HG03354 (cell line): ENCODE results near the gene BPHL.
"Not testable (repeated sequence)": the region's sequence is repeated elsewhere in the genome, so short reads cannot be mapped to it uniquely, and the experiment has no call there.

ENCODE experiments used
- ATAC-seq: cut with Tn5 transposase; IDR thresholded peaks from one replicate; pipeline ENCODE4 v1.9.1; 2021; ENCODE audit warnings: mild to moderate bottlenecking; ENCODE audit not compliant: unreplicated experiment, poor library complexity, severe bottlenecking

The BPHL gene

GRCh38 chr6:3172789-3173188 is 54.3 kb downstream of the BPHL start:
- not testable (repeated sequence) for ATAC-seq

- not testable (repeated sequence) for ATAC-seq
Measured at GRCh38 chr6:3173636-3174089, 55.2 kb downstream of the BPHL start.

GRCh38 chr6:3175715-3176402 is 57.3 kb downstream of the BPHL start:
- ATAC-seq, result no peak

GRCh38 chr6:3176562-3177355 is 58.2 kb downstream of the BPHL start:
- ATAC-seq, result no peak

- not testable (repeated sequence) for ATAC-seq
Measured at GRCh38 chr6:3178666-3179065, 60.2 kb downstream of the BPHL start.

GRCh38 chr6:3179945-3180344 is 61.4 kb downstream of the BPHL start:
- ATAC-seq, result not testable (repeated sequence)

- no peak for ATAC-seq
Measured at GRCh38 chr6:3181105-3181504, 62.6 kb downstream of the BPHL start.

GRCh38 chr6:3183066-3183465 is 64.6 kb downstream of the BPHL start:
- no peak for ATAC-seq

GRCh38 chr6:3186974-3187382 is 68.5 kb downstream of the BPHL start:
- no peak for ATAC-seq

- no peak for ATAC-seq
Measured at GRCh38 chr6:3188262-3188661, 69.8 kb downstream of the BPHL start.

GRCh38 chr6:3189192-3189591 is 70.7 kb downstream of the BPHL start:
- not testable (repeated sequence) for ATAC-seq

GRCh38 chr6:3190056-3190455 is 71.5 kb downstream of the BPHL start:
- no peak for ATAC-seq

- no peak for ATAC-seq
Measured at GRCh38 chr6:3190779-3191178, 72.3 kb downstream of the BPHL start.

- no peak for ATAC-seq
Measured at GRCh38 chr6:3193102-3193849, 74.8 kb downstream of the BPHL start.

- ATAC-seq, result no peak
Measured at GRCh38 chr6:3194535-3195419, 76.3 kb downstream of the BPHL start.

- ATAC-seq, result no peak
Measured at GRCh38 chr6:3195420-3195694, 76.8 kb downstream of the BPHL start.

GRCh38 chr6:3195695-3196497 is 77.4 kb downstream of the BPHL start:
- no peak for ATAC-seq

GRCh38 chr6:3196770-3197169 is 78.3 kb downstream of the BPHL start:
- ATAC-seq, result no peak

GRCh38 chr6:3197734-3198133 is 79.2 kb downstream of the BPHL start:
- not testable (repeated sequence) for ATAC-seq
